GM19395 (cell line): ENCODE measurements around the gene PYCARD.
"Not testable (repeated sequence)": the region's sequence is repeated elsewhere in the genome, so short reads cannot be mapped to it uniquely, and the experiment has no call there.

Source experiments
- ATAC-seq: cut with Tn5 transposase; IDR thresholded peaks from one replicate; pipeline ENCODE4 v1.9.1; 2021; ENCODE audit warnings: mild to moderate bottlenecking, moderate library complexity; ENCODE audit not compliant: unreplicated experiment

The PYCARD gene

DNA sequence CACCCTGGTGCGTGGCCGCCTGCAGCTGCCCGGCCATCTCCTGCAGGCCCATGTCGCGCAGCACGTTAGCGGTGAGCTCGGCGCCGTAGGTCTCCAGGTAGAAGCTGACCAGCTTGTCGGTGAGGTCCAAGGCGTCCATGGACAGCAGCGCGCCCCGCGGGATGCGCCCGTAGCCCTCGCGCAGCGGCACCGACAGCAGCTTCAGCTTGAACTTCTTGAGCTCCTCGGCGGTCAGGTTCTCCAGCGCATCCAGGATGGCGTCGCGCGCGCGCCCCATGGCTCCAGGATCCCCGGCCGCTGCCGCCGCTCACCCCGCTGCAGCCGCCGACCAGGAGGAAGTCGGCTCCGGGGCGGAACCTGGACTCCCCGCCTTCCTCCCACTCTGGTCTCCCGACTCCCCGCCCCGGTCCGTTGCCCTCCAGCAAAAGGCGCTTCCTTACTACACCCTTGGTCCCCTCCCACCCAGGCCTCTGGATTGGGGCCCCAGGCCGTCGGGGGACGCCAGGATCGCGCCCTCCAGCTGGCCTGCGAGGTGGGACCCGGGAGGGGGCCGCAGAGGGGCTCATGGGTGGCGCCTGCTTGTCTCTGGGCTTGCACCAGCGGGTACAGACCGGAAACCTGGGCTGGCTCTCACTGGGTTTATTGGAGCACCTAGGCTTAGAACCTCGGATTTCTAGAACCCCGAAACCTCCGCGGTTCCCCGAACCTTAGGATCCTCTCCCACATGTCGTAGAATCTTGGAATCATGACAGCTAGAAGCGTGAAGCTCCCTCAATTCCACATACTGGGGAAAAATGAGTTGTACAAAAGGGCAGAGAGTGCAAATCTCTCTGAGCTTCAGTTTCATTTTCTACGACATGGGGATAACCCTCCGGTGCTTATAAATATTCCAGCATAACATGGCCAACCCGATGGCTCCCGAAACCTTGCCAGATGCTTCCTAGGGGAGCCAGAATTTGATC lies at the start of gene PYCARD:
PYCARD (minus strand) TSS at position 347 of the 962 bp plus-strand sequence; CDS start at position 277, 70 bp downstream.
- ATAC-seq: peak; percentile 35

GRCh38 chr16:31251435-31251834 lies 48.9 kb upstream of the PYCARD start:
- ATAC-seq: no peak

DNA sequence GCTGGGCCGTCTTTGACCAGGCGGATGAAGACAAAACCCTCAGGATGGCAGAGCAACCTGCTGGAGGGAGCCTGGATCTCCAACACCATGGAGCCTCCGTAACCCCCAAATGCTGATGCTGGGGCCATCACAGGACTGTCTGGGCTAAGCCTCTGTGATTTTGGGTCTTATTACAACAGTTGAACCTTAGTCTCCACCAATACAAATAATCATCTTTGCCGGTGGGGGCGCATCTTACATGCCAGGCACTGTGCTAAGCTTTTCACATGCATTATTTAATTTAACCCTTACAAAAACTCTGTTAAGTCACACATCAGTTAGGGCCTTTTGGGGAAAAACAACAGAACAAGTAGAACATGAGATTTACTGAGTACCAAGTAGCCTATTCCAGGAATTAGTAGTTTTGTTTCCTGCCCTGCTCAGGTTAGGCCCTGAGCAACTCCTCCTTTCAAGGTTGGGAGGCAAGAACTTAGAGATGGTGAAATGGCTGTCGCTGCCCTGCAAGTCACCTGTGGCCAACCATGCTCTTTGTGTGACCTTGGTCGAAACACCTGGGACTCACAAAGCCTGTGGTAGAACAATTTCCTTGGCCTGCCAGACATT lies 48.3 kb upstream of the PYCARD start:
- ATAC-seq: no peak

DNA sequence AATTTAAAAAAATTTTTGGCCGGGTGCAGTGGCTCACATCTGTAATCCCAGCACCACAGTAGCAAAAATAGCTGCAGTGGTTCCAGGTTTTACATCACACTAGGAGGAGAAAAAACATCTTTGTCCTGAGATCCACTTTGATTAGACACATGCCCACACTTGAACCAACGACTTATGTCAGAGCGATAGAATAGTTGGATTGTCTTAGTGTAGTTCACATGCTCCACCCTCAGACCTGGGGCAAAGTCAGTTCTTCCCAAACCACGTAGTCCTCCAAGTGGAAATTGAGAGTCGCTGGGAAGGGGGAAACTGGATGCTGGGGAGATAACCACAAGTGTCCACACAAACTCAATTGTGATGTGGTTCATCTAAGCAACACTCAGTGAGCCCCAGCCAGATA lies 45.8 kb upstream of the PYCARD start:
- no peak for ATAC-seq

DNA sequence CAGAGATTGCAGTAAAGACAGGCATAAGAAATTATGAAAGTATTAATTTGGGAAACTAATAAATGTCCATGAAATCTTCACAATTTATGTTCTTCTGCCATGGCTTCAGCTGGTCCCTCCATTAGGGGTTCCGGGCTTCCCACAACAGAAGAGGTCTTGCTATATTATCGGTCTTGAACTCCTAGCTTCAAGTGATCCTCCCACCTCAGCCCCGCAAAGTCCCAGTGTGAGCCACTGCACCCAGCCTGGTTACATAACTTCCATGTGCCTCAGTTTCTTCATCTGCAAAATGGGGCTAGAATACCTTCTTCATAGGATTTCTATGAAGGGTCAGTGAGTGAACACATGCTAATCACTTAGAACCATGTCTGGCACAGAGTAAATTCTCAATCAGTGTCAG lies 43.7 kb upstream of the PYCARD start:
- no peak for ATAC-seq

DNA sequence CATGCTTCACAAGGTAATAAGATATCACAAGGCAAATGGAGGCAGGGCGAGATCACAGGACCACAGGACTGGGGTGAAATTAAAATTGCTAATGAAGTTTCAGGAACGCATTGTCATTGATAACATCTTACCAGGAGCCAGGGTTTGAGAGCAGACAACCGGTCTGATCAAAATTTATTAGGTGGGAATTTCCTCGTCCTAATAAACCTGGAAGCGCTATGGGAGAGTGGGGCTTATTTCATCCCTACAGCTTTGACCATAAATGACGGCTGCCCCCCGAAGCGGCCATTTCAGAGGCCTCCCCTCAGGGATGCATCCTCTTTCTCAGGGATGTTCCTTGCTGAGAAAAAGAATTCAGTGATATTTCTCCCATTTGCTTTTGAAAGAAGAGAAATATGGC lies 43.0 kb upstream of the PYCARD start:
- not testable (repeated sequence) for ATAC-seq

DNA sequence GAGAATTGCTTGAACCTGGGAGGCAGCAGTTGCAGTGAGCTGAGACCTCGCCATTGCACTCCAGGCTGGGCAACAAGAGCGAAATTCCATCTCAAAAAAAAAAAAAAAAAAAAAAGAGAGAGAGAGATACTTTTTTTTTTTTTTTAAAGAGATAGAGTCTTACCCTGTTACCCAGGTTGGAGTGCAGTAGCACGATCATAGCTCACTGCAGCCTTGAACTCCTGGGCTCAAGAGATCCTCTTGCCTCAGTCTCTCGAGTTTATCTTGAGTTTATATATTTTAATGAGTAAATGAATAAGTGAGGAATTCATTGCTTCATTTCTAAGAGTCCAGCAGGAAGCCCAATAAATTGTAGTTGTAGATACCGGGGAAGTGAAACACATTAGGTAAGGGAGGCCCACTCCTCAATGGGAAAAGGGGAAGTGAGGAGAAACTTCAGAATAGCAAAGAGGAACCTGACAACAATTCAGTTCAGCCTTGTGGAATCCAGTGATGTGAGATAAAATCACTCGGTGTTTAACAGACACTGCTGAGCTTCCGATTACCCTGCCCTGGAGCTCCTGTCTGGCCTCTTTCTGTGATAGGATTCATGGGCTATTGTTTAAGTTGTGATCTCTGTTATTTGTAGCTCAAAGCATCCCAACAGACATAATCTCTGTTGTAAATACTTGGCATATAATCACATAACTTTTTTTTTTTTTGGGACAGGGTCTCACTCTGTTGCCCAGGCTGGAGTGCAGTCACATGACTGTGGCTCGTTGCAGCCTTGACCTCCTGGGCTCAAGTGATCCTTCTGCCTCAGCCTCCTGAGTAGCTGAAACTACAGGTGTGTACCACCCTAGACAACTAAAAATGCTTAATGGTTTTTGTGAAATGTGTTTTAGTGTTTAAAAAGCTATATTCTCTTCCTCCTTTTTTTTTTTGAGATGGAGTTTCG lies 41.4 kb upstream of the PYCARD start:
- ATAC-seq: no peak

GRCh38 chr16:31242206-31242605 lies 39.6 kb upstream of the PYCARD start:
- no peak for ATAC-seq

DNA sequence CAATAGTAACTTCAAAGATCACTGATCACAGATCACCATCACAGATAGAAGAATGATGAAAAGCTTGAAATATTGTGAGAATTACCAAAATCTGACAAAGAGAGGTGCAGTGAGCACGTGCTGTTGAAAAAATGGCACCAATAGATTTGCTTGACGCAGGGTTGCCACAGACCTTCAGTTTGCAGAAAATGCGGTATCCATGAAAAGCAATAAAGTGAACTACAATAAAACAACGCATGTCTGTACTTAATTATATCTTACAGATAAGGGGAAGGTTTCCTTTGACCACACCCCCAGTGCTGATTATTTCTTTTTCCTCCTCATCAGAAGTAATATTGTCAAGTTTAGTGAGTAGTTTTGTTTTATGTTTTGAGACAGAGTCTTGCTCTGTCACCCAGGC lies 35.5 kb upstream of the PYCARD start:
- ATAC-seq: no peak

GRCh38 chr16:31229501-31229900 lies 26.9 kb upstream of the PYCARD start:
- ATAC-seq: no peak

DNA sequence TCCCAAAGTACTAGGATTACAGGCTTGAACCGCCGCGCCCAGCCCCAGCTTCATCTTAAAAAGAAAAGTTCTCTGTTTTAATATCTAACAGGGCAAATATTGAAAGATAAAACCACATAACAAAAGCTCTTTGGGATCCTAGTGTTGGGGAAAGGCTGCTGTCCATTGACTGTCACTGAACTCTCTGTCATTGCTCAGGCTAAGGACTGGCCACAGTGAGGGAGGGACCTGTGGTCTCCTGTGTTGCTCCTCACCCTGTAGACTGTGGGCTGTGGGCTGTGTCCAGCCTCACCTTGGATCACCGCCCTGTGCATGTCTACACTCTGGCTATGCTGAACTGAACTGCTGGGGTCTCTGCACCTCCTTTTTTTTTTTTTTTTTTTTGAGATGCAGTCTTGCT lies 25.6 kb upstream of the PYCARD start:
- no peak for ATAC-seq

DNA sequence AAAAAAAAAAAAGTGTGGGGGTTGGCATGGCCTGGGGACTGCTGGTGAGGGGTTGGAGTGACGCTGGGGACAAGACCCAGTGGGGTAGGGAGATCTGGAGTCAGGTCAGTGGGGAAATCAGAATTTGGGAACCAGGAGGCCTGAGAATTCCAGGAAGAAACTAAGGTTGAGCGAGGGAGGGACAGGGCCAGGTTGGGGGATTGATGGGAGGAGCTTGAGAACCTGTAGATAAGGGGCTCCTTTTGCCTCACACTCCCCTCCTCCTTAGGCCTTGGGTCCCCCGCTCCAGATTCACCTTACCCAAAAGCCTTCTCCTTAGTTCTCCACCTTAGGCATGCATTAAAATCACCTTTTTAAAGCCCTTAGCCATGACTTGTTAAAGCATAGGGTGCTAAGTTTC lies 22.6 kb upstream of the PYCARD start:
- ATAC-seq: no peak

DNA sequence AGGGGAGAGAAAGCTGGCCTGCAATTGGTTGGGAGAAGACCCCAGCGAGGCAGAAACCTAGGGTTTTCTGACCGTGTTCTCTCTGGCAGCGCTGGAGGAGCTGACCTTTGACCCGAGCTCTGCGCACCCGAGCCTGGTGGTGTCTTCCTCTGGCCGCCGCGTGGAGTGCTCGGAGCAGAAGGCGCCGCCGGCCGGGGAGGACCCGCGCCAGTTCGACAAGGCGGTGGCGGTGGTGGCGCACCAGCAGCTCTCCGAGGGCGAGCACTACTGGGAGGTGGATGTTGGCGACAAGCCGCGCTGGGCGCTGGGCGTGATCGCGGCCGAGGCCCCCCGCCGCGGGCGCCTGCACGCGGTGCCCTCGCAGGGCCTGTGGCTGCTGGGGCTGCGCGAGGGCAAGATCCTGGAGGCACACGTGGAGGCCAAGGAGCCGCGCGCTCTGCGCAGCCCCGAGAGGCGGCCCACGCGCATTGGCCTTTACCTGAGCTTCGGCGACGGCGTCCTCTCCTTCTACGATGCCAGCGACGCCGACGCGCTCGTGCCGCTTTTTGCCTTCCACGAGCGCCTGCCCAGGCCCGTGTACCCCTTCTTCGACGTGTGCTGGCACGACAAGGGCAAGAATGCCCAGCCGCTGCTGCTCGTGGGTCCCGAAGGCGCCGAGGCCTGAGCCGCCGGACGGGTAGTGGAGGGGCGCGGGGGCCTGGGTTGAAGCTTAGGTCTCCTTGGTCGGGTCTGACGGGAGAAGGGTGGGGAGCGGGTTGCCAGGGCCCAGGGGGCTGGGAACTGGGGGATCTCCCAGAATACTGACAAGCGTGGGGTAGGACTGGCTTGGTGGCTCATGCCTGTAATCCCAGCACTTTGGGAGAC lies 21.8 kb upstream of the PYCARD start:
- no peak for ATAC-seq

DNA sequence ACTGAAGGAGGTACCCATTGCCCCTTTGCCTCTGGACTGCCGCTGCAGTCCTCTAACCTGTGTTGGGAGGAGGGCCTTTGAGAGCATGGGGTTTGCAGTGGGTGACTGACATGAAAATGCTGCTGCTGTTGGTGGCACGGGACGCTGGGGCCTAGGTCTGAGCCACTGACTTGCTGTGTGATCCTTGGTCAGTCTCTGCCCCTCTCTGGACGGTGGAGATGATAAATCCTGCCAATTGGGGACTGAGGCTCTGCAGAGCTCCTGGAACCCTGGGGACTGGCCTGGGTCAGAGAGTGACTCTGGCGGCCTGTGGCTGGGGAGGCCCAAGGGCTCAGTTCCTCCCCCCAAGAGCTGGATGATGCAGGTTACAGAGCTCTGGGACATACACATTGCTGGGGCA lies 20.5 kb upstream of the PYCARD start:
- no peak for ATAC-seq

- no peak for ATAC-seq
These were observed 19.0 kb upstream of the PYCARD start for GRCh38 chr16:31221357-31222160.

GRCh38 chr16:31219154-31219741 lies 16.7 kb upstream of the PYCARD start:
- no peak for ATAC-seq

GRCh38 chr16:31217136-31217530 lies 14.6 kb upstream of the PYCARD start:
- no peak for ATAC-seq

GRCh38 chr16:31216422-31217135 lies 14.0 kb upstream of the PYCARD start, which contains the start of gene PYDC1:
TSS of gene PYDC1 (minus strand) at chr16:31217135. CDS start at chr16:31217028, 107 bp downstream.
- ATAC-seq: no peak
